Right renal cortex interstitium (tissue), 3 donors: ENCODE results near the gene PDE6G. TPM values are rescaled to one million over a fixed set of nuclear protein-coding genes. Genes with fewer than 3 reads are reported as not detected.

Experiments
- DNase-seq, 3 donors: peaks; one replicate each; pipeline ENCODE4 v3.0.0-alpha.2; 2013; ENCODE audit warnings: low read depth in 3 of 3, low spot score in 2 of 3
- polyA plus RNA-seq, 3 donors: library from polyadenylated mRNA; unstranded; fragments of 120-200 nt; gene quantifications; one replicate each; pipeline ENCODE4 v1.2.1, GENCODE V29; 2013; ENCODE audit not compliant: insufficient read length in 3 of 3

PDE6G gene
- polyA plus RNA-seq, 3 donors = 11.6 to 14.9 (median 12.7) TPM

DNA sequence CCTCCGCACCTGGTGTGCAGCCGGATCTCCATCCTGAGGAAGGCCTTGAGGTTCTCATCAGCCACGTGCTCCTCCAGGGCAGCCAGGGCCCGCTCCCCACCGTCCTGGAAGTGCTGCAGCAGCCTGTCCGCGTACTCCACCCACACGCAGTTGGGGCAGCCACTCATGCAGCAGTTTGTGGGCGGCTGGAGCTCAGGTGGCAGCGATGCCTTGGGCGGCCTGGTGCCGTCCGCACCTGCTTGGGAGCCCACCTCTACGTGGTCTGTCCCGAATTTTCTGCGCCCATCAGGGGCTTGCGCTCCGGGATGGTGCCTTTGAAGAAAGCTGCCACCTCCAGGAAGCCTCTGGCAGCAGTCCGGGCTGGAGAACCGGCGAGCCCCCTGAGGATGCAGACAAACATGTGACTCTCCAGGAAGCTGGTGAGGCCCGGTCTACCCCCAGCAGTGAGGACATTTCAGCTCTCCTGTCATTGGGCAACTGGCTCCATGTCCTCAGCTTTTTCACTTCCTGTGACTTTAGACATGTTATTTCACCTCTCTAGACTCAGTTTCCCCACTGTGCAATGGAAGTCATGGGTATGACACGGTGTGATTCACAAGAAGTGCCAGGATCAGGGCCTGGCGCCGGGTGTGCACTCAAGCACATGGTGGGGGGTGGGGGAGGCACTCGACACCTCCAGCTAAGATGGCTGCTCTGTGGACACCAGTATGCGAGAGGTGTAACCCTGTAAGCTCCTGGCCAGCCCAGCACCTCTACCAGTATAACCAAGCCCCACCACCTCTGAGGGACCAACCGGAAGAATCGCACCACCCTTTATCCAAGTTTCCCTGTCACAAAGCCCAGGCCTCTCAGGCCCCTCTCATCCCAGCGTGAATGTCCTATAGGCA, 9.1 kb upstream of the PDE6G start:
- no peak for DNase-seq

DNA sequence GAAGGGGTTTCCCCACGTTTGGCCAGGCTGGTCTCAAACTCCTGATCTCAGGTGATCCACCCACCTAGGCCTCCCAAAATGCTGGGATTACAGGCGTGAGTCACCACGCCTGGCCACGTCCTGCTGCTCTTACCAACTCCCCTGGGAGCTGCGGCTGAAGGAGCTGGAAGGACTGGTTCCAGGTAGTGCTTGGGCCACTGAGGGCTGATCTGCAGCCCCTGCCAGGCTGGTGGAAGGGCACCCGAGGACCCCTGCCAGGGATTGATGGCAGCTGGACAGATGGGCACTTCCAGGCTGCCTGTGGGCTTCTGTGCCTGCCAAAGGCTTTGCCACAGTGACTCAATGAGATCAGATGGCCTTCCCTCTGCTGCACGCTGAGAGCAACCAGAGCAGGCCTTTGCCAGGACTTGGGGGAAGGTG, 7.7 kb upstream of the PDE6G start:
- DNase-seq = no peak

DNA sequence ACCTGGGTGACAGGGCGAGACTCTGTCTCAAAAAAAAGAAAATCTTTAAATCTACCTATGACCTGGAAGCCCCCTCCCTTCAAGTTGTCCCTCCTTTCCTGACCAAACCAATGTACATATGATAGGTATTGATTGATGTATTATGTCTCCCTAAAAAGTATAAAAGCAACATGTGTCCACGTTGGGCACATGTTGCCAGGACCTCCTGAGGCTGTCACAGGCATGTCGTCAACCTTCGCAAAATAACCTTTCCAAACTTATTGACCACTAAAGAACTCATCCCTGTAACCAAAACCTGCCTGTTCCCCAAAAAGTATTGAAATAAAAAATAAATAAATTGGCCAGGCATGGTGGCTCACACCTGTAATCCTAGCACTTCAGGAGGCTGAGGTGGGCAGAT, 5.7 kb upstream of the PDE6G start:
- DNase-seq = no peak

DNA sequence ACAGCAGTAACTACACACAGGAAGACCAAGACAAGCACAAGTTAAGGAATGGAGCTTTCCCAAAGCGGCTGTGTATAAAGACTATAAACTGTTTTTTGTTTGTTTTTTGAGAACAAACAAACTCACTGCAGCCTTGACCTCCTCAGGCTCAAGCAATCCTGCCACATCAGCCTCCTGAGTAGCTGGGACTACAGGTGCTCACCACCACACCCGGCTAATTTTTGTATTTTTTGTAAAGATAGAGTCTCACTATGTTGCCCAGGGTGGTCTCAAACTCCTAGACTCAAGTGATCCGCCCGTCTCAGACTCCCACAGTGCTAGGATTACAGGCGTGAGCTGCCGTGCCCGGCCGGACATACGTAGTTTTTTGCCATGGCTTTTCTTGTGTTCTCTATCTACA, 4.1 kb upstream of the PDE6G start:
- DNase-seq = no peak

DNA sequence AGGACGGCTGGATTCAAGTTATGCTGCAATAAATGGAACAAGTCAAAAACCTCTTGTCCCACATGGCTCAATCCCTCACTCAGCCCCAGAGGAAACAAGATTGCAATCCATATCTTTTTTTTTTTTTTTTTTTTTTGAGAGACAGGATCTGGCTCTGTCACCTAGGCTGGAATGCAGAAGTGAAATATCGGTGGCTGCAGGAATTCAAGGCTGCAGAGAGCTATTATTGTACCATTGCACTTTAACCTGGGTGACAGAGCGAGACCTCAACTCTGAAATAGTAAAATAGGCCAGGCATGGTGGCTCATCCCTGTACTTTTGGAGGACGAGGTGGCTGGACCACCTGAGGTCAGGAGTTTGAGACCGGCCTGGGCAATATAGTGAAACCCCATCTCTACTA, 2.7 kb upstream of the PDE6G start:
- no peak for DNase-seq

DNA sequence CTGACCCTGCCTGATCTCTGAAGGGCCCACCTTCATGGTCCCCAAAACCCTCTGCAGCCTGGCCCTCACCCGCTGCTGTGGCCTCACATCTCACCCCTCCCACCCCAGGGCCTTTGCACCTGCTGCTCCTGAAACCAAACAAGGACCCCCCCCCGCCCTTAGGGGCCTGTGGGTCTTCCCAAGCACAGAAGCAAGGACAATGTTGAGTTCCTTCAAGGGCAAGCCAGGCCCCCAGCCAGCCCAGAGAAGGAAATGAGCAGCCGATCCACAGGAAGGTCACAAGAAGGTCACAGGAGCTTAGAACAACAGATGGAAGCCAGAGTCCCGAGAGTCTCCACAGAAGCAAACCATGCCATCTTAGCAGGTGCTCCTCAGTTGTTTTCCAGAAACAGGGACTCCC, 493 bp upstream of the PDE6G start:
- no peak for DNase-seq

DNA sequence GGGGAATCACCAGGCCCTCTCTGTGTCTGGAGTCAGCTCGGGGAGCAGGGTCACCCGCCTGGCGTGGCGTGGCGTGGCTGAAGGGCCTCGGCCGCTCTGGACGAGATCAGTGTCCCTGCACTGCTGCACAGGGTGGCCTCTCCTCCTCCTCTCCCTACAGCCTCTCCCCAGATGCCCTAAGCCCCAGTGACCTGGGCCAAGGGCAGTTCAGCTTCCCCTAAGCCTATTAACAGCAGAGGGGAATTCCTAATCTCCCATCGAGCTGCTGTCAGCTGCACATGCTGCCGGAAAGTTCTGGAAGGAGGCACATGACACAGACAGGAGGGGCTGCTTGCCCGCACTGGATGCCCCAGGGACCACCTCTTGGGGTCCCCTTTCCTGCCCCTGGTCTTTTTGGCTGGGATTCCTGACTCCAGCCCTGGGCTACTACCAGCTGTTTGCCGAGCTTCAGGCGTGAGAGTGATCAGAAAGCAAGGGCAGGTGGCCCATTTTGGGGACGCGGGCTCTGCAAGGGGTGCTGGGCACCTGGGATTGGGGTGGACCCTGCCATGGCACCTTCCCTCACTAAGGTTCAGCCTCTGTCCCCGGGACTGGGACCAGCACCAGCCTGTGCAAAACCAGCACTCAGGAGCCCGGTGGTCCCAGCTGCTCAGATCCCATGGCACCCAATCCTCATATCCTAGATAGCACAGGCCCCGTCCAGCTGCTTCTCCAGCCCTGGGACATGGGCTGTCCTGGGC, 794 bp downstream of the PDE6G start:
- no peak for DNase-seq

DNA sequence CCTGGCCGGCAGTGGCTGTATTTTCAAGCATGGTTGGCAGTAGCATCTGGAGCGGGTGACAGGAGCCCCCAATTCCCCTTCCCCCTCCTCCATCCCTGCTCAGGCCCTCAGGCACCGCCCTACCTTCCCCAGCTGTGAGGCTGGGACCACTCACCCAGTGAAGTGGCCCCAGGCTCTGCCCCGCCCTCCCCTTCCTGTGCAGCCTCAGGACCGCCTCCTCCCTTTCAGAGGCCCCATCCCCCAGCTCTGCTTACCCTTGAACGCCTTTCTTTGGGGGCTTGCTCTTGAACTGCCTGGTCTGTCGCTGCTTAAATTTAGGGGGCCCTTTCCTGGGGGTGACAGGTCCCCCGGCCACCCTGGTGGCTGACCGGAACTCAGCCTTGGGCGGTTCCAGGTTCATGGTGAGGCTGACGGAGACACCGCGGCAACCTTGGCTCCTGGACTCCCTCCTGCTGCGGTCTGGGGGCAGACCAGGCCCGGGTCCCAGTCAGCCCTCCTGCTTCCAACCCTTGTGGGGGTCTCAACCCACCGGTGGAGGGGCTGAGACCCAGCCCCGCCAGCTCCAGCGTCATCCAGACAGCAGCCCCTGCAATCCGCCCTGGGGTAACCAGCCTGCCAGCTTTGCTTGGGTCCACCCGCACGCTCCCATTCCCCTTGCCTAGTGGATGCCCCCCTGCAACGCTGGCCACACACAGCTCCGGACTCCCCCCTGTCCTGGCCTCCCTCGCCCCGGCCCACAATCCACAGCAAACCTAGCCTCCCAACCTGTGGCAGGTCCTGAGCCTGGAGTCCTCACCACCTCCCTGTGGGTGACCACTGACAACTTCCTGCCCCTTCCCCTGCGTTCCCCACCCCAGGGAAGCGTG, 3.2 kb downstream of the PDE6G start:
- DNase-seq = no peak

DNA sequence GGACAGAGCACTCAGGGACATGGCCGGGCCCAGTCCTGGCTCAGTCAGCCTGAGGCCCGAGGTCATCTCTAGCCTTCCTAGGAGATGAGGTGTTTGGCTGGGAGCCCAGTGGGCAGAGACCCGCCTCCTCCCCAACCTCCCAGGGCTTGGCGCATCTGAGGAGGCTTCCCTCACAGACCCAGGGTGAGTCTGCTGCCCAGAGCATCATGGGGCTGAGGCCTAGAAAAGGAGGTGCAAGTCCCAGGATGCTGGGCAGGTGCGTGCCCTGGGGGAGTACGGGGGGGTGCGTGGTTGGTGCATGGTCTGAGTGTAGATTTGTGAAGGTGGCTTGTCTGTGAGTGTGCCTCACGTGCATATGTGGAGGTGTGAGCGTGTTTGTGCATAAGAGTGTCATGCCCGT, 4.7 kb downstream of the PDE6G start:
- no peak for DNase-seq

DNA sequence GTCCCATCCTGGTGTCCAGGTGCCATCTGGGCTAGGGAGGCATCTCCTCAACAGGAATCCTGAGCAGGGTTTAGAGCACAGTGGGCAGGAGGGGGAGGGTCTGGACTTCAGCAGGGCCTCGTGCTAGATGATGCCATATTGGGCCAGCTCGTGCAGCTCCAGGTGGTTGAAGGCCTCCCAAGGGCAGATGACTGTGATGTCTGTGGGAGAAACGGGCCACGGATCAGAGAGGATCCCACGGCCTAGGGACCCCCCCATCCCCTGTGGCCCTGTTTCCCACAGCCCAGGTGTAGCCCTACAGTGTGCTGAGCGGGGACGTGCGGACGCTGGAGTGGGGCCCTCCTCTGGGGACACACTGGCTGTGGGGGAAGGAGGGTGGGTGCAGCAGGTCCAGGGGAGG, 5.4 kb downstream of the PDE6G start:
- no peak for DNase-seq

DNA sequence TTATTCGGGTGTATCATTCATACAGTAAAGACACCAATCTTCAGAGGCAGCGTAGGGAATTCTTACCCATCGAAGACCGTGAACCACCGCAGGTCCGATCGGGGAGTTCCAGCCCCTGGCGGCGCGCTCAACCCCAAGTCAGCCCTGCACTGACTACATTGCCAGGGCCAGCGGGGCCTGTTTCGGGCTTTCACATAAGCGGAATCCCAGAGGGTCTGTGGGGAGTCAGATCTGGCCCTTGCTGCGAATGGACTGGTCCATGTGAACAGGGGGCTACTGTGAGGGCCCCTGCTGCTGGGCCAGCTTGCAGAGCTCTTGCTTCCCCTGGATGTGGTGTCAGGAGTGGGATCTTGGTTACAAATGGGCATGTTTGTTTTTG, 7.6 kb downstream of the PDE6G start:
- DNase-seq = no peak

DNA sequence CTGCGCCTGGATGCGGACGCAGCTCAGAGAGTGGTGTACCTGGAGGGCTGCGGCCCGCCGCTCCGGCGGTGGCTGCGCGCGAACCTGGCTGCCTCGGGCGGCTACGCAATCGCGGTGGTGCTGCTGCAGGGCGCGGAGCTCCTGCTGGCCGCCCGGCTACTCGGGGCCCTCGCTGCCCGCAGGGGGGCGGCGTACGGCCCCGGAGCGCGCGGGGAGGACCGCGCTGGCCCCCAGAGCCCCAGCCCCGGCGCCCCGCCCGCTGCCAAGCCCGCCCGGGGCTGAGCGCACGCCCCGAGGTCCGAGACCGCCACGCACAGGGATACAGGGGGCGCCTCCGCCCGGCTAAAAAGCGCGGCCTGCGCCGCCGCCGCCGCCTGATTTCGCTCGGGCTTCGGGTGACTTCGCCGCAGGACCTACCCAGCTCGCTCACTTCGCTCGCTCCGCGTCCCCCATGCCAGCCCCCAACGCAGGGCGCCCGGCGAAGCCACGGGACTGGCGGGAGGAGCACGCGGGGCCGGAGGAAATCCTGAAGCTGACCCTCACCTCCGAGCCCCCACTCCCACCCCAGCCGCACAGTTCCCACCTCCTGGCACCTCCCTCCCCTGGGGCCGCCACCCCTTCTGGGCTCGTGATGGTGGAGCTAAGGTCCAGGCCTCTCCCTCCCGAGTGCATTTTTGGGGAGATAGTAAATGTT, 8.2 kb downstream of the PDE6G start:
- no peak for DNase-seq

DNA sequence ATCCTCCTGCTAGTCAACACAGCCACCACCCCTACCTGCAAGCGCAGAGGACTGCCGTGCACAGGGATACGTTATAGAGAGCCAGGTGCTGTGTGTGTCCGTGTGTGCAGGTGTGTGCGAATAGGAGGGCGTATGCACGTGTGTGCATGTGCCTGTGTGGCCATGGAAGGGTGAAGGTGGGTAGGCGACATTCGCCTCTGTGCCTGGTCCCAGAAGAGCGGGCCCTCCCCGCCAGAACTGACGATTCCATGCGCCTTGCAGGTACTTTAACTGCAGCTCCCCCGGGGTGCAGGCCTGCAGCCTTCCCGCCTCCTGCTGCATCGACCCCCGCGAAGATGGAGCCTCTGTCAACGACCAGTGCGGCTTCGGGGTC, 8.7 kb downstream of the PDE6G start:
- no peak for DNase-seq

DNA sequence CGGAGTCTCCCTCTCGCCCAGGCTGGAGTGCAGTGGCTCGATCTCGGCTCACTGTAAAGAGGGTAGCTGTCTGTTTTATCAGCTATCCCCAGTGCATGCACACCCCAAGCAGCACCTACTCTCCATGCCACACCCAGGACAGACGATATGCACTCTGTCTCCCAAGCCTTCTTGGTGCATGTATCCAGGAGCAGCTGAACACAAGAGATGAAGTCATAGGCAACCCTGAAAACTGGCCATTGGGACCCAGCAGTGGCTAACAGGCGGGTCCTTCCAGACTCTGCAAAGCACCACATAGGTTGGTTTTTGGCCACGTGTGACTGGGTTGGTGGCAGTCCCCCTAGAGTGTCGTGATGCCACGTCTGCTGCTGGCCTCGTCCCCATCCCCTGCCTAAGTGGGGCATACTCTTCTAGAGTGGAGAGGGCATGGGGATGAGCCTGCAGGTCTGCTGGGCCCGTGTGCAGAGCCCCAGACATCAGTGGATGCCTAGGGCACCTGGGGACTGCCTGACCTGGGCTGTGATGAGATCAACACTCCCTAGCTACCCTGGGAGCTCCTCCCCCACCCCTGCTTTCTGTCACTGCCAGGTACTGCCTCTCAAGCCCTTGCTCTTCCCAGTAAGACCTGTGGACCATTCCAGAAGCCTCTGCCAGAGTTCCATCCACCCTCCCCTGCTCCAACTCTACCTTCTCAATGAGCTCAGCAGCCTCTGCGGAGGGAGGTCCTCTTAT, 9.3 kb downstream of the PDE6G start:
- DNase-seq = no peak

DNA sequence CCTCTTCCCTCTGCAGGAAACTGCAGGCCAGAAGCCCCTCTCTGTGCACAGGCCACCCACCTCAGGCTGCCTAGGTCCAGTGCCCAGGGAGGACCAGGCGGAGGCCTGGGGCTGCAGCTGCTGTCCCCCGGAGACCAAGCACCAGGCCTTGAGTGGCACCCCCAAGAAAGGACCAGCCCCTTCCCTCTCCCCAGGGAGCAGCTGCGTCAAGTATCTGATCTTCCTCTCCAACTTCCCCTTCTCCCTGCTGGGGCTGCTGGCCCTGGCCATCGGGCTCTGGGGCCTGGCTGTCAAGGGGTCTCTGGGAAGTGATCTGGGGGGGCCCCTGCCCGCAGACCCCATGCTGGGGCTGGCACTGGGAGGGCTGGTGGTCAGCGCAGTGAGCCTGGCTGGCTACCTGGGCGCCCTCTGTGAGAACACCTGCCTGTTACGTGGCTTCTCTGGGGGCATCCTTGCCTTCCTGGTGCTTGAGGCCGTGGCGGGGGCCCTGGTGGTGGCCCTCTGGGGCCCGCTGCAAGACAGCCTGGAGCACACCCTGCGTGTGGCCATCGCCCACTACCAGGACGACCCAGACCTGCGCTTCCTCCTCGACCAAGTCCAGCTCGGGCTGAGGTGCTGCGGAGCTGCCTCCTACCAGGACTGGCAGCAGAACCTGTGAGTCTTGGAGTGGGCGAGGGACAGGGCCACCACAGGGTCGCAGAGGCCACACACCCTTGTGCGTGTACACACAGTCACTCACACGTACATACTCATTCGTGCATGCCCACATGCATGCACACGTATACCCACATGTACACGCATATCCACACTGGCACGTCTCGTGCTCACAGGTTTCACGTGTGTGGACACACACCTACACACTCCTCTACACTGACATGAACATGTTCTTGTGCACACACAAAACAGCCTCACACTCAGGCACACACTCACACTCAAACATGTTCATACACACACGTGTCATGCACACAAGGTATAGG, 11.1 kb downstream of the PDE6G start:
- DNase-seq = no peak

DNA sequence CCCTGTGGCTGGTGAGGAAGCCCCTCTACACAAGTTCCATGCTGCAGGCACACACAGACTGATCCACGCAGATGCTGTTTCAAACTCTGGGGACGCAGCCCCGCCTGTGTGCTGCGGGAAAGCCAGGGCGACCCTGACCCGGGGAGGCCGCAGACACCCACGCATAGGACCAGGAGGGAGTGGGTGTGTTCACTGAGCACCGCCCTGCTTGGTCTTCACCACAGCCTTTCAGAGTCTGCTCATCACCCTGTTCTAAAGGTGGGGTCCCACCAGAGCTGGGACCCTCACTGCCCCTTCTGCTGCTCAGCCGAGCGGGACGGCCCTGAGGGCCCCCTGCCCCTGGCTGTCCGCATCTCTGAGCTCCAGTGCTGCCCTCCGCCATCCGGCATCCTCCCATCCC, 11.8 kb downstream of the PDE6G start:
- DNase-seq = no peak

DNA sequence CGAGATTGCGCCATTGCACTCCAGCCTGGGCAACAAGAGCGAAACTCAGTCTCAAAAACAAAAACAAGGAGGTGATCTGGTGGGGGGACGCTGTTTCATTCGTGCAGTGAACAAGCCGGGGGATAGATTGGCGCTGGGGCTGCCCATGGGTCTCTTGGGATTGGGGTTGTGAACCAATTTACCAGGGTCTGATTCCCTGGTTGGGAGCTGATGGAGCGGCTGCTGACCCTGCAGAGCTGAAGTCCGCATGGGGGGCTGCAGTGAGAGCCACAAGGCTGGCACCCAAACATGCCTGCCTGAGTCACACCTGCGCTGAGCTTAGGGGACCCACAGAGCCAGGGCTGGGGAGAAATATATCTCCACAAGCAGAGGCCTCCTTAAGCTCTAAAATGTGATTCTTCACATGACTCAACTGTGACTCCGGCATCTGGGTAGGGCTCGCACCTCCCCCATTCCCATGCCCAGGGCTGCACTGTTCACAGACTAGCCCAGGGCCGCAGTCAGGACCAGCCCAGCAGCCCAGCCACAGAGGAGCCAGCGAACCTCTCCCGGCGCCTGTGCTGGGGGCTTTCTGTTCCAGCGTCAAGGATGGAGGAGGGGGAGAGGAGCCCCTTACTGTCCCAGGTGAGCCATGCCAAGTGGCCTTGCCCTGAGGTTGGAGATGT, 14.4 kb downstream of the PDE6G start:
- DNase-seq = no peak

DNA sequence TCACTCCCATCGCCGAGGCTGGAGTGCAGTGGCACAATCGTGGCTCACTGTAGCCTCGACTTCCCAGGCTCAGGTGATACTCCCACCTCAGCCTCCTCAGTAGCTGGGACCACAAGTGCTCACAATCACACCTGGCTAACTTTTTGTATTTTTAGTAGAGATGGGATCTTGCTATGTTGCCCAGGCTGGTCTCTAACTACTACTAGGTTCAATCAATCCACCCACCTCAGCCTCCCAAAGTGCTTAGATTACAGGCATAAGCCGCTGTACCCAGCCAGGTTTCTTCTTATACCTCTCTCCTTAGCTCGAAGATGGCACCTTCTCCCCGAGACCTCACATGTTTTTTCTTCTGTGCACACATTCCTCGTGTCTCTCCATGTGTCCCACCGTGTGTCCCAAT, 16.3 kb downstream of the PDE6G start:
- DNase-seq = no peak
